K562 (cell line): ENCODE measurements around the gene CCDC148. TPM values are rescaled to one million over a fixed set of nuclear protein-coding genes. Genes with fewer than 3 reads are reported as not detected.

Experiments
- ASH1L ChIP-seq: fragments of 450-650 bp; IDR thresholded peaks from 2 replicates; pipeline ENCODE4 v1.6.1; 2018; ENCODE audit warnings: borderline replicate concordance, mild to moderate bottlenecking, low read depth; ENCODE audit not compliant: partially characterized antibody
- ATF7 ChIP-seq: fragments of 450-650 bp; IDR thresholded peaks from 2 replicates; pipeline ENCODE4 v1.7.1; 2014; ENCODE audit warnings: mild to moderate bottlenecking, moderate library complexity
- DACH1 ChIP-seq: fragments of 450-650 bp; IDR thresholded peaks from 2 replicates; pipeline ENCODE4 v1.6.1; 2018; ENCODE audit not compliant: partially characterized antibody
- EWSR1 ChIP-seq: fragments of 450-650 bp; IDR thresholded peaks from 2 replicates; pipeline ENCODE4 v1.6.1; 2018; ENCODE audit warnings: borderline replicate concordance, mild to moderate bottlenecking, low read depth, moderate library complexity; ENCODE audit not compliant: partially characterized antibody
- EZH2 ChIP-seq: IDR thresholded peaks from 2 replicates; pipeline ENCODE4 v1.6.1; 2012; ENCODE audit warnings: low read depth, mild to moderate bottlenecking, inconsistent platforms, low read length, borderline replicate concordance
- LCOR ChIP-seq: sonication (generic); formaldehyde crosslinking; IDR thresholded peaks from 2 replicates; pipeline ENCODE4 v1.8.0; 2022; ENCODE audit warnings: mild to moderate bottlenecking, missing genetic modification reagents
- RFX1 ChIP-seq: fragments of 450-650 bp; IDR thresholded peaks from 2 replicates; pipeline ENCODE4 v1.6.1; 2016; ENCODE audit warnings: mild to moderate bottlenecking, moderate library complexity
- SREBF2 ChIP-seq: sonication (generic); formaldehyde crosslinking; IDR thresholded peaks from 2 replicates; pipeline ENCODE4 v1.4.0; 2020; ENCODE audit warnings: mild to moderate bottlenecking, missing genetic modification reagents
- TFAP4 ChIP-seq: sonication (generic); formaldehyde crosslinking; IDR thresholded peaks from 2 replicates; pipeline ENCODE4 v1.8.0; 2022; ENCODE audit warnings: missing genetic modification reagents, mild to moderate bottlenecking, moderate library complexity, borderline replicate concordance
- TOE1 ChIP-seq, 2 experiments: fragments of 450-650 bp in 1 of 2; sonication (generic) in 1 of 2; formaldehyde crosslinking in 1 of 2; IDR thresholded peaks; 2 replicates each; pipeline versions ENCODE4 v1.7.1 to v1.8.0; 2016 to 2022; ENCODE audit warnings: borderline replicate concordance in 2 of 2, mild to moderate bottlenecking in 2 of 2, antibody characterized with exemption in 1 of 2, inconsistent platforms in 1 of 2, low read depth in 1 of 2, missing genetic modification reagents in 1 of 2, moderate library complexity in 1 of 2
- polyA plus RNA-seq, 8 experiments: library from polyadenylated mRNA; depleted of rRNA in 4 of 8; stranded (reverse) in 5 of 8; unstranded in 3 of 8; fragments of >200 nt; fragmentation: Nextera tagmentation in 2 of 8; fragmentation: Illumina TruSeq in 1 of 8; extraction: Ambion mirVana in 2 of 8; extraction: Trizol in 1 of 8; gene quantifications; 2 replicates each; pipeline versions ENCODE4 v1.2.1 to v1.2.3, GENCODE V29; 2011 to 2014; ENCODE audit warnings: inconsistent platforms in 1 of 8, missing spikeins in 1 of 8
- total RNA-seq, 7 experiments: library from RNA; depleted of rRNA in 6 of 7; stranded (reverse); fragments of >200 nt in 6 of 7; fragmentation: Illumina TruSeq in 2 of 7; extraction: Trizol in 2 of 7; gene quantifications; 2 replicates each; pipeline versions ENCODE4 v1.2.1 to v1.2.3, GENCODE V29; 2011 to 2021; ENCODE audit warnings: low replicate concordance in 1 of 7
- TF ChIP-seq, protein P1 (sequence below): fragments of 200-600 bp; sonication (generic); IDR thresholded peaks from one replicate; pipeline ENCODE4 v1.6.1; 2012; ENCODE audit warnings: mild to moderate bottlenecking, low read depth, low read length, inconsistent platforms
- TF ChIP-seq, protein P2 (sequence below): fragments of 450-650 bp; IDR thresholded peaks from 2 replicates; pipeline ENCODE4 v1.6.1; 2016; ENCODE audit warnings: borderline replicate concordance

Gene CCDC148
- total and polyA plus RNA-seq, 9 of the 15 experiments (the other 6 are each of a cell fraction or from before 2014, with no cell fraction given): 0.10 to 1.4 (median 0.65) TPM

GRCh38 chr2:158456309-158457066 lies at the start of gene CCDC148, which contains the start of gene PKP4 (continued):
- peak; percentile 85 for TF ChIP-seq TFAP4
- no peak for TF ChIP-seq SREBF2
- TF ChIP-seq ATF7: peak; percentile 20; the same call in 1 of the 2 replicates
- TF ChIP-seq EZH2: no peak
- TF ChIP-seq ASH1L: peak; percentile 83
- peak; percentile 28 for TF ChIP-seq DACH1
- 0 out of 2 replicates have a peak, but pooled peaks have one; percentile 64 for TF ChIP-seq LCOR
- TF ChIP-seq TOE1 (IDR thresholded peaks at IDR 0.05; ENCODE audit: borderline replicate concordance): peak; percentile 46; the same call in 1 of the 2 replicates
- no peak for TF ChIP-seq TOE1 (CRISPR knock-in tag; IDR thresholded peaks at IDR 0.05; ENCODE audit: borderline replicate concordance, low read depth)
- TF ChIP-seq, protein P1, sequence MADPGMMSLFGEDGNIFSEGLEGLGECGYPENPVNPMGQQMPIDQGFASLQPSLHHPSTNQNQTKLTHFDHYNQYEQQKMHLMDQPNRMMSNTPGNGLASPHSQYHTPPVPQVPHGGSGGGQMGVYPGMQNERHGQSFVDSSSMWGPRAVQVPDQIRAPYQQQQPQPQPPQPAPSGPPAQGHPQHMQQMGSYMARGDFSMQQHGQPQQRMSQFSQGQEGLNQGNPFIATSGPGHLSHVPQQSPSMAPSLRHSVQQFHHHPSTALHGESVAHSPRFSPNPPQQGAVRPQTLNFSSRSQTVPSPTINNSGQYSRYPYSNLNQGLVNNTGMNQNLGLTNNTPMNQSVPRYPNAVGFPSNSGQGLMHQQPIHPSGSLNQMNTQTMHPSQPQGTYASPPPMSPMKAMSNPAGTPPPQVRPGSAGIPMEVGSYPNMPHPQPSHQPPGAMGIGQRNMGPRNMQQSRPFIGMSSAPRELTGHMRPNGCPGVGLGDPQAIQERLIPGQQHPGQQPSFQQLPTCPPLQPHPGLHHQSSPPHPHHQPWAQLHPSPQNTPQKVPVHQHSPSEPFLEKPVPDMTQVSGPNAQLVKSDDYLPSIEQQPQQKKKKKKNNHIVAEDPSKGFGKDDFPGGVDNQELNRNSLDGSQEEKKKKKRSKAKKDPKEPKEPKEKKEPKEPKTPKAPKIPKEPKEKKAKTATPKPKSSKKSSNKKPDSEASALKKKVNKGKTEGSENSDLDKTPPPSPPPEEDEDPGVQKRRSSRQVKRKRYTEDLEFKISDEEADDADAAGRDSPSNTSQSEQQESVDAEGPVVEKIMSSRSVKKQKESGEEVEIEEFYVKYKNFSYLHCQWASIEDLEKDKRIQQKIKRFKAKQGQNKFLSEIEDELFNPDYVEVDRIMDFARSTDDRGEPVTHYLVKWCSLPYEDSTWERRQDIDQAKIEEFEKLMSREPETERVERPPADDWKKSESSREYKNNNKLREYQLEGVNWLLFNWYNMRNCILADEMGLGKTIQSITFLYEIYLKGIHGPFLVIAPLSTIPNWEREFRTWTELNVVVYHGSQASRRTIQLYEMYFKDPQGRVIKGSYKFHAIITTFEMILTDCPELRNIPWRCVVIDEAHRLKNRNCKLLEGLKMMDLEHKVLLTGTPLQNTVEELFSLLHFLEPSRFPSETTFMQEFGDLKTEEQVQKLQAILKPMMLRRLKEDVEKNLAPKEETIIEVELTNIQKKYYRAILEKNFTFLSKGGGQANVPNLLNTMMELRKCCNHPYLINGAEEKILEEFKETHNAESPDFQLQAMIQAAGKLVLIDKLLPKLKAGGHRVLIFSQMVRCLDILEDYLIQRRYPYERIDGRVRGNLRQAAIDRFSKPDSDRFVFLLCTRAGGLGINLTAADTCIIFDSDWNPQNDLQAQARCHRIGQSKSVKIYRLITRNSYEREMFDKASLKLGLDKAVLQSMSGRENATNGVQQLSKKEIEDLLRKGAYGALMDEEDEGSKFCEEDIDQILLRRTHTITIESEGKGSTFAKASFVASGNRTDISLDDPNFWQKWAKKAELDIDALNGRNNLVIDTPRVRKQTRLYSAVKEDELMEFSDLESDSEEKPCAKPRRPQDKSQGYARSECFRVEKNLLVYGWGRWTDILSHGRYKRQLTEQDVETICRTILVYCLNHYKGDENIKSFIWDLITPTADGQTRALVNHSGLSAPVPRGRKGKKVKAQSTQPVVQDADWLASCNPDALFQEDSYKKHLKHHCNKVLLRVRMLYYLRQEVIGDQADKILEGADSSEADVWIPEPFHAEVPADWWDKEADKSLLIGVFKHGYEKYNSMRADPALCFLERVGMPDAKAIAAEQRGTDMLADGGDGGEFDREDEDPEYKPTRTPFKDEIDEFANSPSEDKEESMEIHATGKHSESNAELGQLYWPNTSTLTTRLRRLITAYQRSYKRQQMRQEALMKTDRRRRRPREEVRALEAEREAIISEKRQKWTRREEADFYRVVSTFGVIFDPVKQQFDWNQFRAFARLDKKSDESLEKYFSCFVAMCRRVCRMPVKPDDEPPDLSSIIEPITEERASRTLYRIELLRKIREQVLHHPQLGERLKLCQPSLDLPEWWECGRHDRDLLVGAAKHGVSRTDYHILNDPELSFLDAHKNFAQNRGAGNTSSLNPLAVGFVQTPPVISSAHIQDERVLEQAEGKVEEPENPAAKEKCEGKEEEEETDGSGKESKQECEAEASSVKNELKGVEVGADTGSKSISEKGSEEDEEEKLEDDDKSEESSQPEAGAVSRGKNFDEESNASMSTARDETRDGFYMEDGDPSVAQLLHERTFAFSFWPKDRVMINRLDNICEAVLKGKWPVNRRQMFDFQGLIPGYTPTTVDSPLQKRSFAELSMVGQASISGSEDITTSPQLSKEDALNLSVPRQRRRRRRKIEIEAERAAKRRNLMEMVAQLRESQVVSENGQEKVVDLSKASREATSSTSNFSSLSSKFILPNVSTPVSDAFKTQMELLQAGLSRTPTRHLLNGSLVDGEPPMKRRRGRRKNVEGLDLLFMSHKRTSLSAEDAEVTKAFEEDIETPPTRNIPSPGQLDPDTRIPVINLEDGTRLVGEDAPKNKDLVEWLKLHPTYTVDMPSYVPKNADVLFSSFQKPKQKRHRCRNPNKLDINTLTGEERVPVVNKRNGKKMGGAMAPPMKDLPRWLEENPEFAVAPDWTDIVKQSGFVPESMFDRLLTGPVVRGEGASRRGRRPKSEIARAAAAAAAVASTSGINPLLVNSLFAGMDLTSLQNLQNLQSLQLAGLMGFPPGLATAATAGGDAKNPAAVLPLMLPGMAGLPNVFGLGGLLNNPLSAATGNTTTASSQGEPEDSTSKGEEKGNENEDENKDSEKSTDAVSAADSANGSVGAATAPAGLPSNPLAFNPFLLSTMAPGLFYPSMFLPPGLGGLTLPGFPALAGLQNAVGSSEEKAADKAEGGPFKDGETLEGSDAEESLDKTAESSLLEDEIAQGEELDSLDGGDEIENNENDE: no peak
- no peak for TF ChIP-seq EWSR1
- peak; percentile 95 for TF ChIP-seq RFX1
- TF ChIP-seq, protein P2, sequence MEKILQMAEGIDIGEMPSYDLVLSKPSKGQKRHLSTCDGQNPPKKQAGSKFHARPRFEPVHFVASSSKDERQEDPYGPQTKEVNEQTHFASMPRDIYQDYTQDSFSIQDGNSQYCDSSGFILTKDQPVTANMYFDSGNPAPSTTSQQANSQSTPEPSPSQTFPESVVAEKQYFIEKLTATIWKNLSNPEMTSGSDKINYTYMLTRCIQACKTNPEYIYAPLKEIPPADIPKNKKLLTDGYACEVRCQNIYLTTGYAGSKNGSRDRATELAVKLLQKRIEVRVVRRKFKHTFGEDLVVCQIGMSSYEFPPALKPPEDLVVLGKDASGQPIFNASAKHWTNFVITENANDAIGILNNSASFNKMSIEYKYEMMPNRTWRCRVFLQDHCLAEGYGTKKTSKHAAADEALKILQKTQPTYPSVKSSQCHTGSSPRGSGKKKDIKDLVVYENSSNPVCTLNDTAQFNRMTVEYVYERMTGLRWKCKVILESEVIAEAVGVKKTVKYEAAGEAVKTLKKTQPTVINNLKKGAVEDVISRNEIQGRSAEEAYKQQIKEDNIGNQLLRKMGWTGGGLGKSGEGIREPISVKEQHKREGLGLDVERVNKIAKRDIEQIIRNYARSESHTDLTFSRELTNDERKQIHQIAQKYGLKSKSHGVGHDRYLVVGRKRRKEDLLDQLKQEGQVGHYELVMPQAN: 0 out of 2 replicates have a peak, but pooled peaks have one; percentile 34
